Pancreas (tissue), 10 donors: Measurements from ENCODE around the gene PLCG1. TPM values are rescaled to one million over a fixed set of nuclear protein-coding genes. Genes with fewer than 3 reads are reported as not detected.

Source experiments
- ATAC-seq, 4 donors: fragments of 200-7000 bp; cut with Tn5 transposase; one replicate each; pipeline versions ENCODE4 v1.8.0 to v1.9.1; 2020; ENCODE audit warnings: mild to moderate bottlenecking in 4 of 4, moderate library complexity in 4 of 4
- DNase-seq, 6 donors: peaks; one replicate each; pipeline ENCODE4 v3.0.0-alpha.2; 2020
- FAIRE-seq: peaks from 2 replicates; lab custom pipeline; 2012; peaks lifted over from hg19 to GRCh38; lab: Jason Lieb, UNC
- H3K27ac ChIP-seq, 4 donors: fragments of 200-600 bp; sonication (generic); 1 replicate in 3 of 4; 2 replicates in 1 of 4; pipeline versions ENCODE4 v1.5.0 to v1.8.0; 2020
- H3K27me3 ChIP-seq, 4 donors: fragments of 200-600 bp; one replicate each; pipeline ENCODE4 v1.8.0; 2021
- H3K36me3 ChIP-seq, 3 donors: fragments of 200-600 bp; sonication (generic) in 1 of 3; one replicate each; pipeline versions ENCODE4 v1.5.0 to v1.8.0; 2020 to 2021
- H3K4me1 ChIP-seq, 3 donors: fragments of 200-600 bp; one replicate each; pipeline ENCODE4 v1.8.0; 2021
- H3K4me3 ChIP-seq, 4 donors: fragments of 200-600 bp; sonication (generic) in 2 of 4; one replicate each; pipeline versions ENCODE4 v1.5.0 to v1.8.0; 2020 to 2021
- H3K9me3 ChIP-seq, 4 donors: fragments of 200-600 bp; one replicate each; pipeline ENCODE4 v1.8.0; 2021
- WGBS, 2 donors: extraction: QIAGEN DNeasy Blood & Tissue Kit; methylation state at CpG; one replicate each; pipeline ENCODE4 v1.1.7; 2013; 5-methylcytosine and 5-hydroxymethylcytosine counted together
- intact Hi-C, 3 donors: fragments of 100-400 bp; cut with DNase I; formaldehyde crosslinking; loops; one replicate each; pipeline versions ENCODE4 v1.11.1 to v1.14.2; 2022
- polyA plus RNA-seq, 2 donors: library from polyadenylated mRNA; stranded (reverse); fragments of 200-250 nt; gene quantifications; one replicate each; pipeline ENCODE4 v1.2.3, GENCODE V29; 2013
- total RNA-seq, 6 donors: library from RNA; stranded (reverse); fragmentation: NEBNext Ultra II Directional in 4 of 6; extraction: Animal tissue kit (Norgen Biotek cat#: 25700) in 4 of 6; gene quantifications; one replicate each; pipeline versions ENCODE4 v1.2.1 to v1.2.4, GENCODE V29; 2021 to 2023
- TF ChIP-seq, protein P1 (sequence below), 4 donors: fragments of 200-600 bp; sonication (generic) in 3 of 4; IDR thresholded peaks; one replicate each; pipeline versions ENCODE4 v1.5.0 to v1.8.0; 2021; ENCODE audit warnings: antibody characterized with exemption in 4 of 4
- donor health status: healthy with polysubstance abuse.
- donor health status: DM: no; HTN: no; CAD: no; lungs with moderate emphysema.
- donor health status: DM: no; HTN: no; CAD: no.
- donor health status: control.
- donor health status: control.
- donor health status: Bipolar disorder and iron deficiency.
- donor health status: DM: yes; HTN: yes; CAD: no.
- donor health status: DM: no; HTN: no; CAD: no.
- donor health status: DM: no; HTN: no; CAD: no.
- donor health status: DM: yes; HTN: yes; CAD: no.

Gene PLCG1
- total and polyA plus RNA-seq, 8 donors: 9.9 to 41.7 (median 20.1) TPM

DNA sequence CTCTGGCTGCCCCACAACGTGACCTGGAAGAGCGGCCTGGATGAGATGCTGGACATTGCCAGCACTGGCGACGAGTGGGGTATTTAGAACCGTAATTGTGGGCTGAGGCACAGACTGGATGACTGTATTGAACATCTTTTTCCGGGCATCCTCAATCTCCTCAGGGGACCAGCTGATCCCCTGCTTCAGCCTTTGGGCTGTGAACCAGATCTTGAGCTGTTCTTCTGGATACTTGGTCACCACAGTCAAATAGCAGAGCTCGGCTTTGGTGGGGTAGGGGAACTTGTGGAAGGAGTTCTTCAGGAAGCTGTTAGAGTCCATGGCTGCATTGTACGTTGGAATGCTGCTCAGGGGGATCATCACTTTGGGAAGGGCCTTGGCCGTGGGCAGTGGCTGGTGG is 66.3 kb downstream of the PLCG1 start:
- ATAC-seq: no peak
- no peak overlapping the region for H3K27ac ChIP-seq
- no peak overlapping the region for H3K4me3 ChIP-seq
- 97 to 98% methylated on average over 9 of the region's 9 CpGs for WGBS, 2 donors
- FAIRE-seq: no peak
- intact Hi-C loops: no loop called here
- TF ChIP-seq, protein P1, sequence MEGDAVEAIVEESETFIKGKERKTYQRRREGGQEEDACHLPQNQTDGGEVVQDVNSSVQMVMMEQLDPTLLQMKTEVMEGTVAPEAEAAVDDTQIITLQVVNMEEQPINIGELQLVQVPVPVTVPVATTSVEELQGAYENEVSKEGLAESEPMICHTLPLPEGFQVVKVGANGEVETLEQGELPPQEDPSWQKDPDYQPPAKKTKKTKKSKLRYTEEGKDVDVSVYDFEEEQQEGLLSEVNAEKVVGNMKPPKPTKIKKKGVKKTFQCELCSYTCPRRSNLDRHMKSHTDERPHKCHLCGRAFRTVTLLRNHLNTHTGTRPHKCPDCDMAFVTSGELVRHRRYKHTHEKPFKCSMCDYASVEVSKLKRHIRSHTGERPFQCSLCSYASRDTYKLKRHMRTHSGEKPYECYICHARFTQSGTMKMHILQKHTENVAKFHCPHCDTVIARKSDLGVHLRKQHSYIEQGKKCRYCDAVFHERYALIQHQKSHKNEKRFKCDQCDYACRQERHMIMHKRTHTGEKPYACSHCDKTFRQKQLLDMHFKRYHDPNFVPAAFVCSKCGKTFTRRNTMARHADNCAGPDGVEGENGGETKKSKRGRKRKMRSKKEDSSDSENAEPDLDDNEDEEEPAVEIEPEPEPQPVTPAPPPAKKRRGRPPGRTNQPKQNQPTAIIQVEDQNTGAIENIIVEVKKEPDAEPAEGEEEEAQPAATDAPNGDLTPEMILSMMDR (IDR thresholded peaks at IDR 0.05): no peak
- H3K27me3 ChIP-seq: no peaks in the 10 kb centered on the region
- no peak for DNase-seq
- no peaks in the 10 kb centered on the region for H3K36me3 ChIP-seq
- no peaks in the 10 kb centered on the region for H3K4me1 ChIP-seq
- H3K9me3 ChIP-seq: peaks cover 0 to 4% (median 0%) of the 10 kb centered on the region in 4 donors

- DNase-seq (no peak), ATAC-seq (no peak), FAIRE-seq (no peak)
- TF ChIP-seq, protein P1 (IDR thresholded peaks at IDR 0.05): no peak
- no peaks in the 10 kb centered on the region for H3K36me3 ChIP-seq
- no peak overlapping the region for H3K4me3 ChIP-seq
- intact Hi-C loops: no loop called here
- no peaks in the 10 kb centered on the region for H3K9me3 ChIP-seq
- H3K27ac ChIP-seq: no peak overlapping the region
- 95 to 99% methylated on average over 8 of the region's 8 CpGs for WGBS, 2 donors
- H3K4me1 ChIP-seq: no peaks in the 10 kb centered on the region
- H3K27me3 ChIP-seq: no peaks in the 10 kb centered on the region
These were observed 67.2 kb downstream of the PLCG1 start for GRCh38 chr20:41204304-41205265.

GRCh38 chr20:41205313-41205712 is 68.0 kb downstream of the PLCG1 start:
- H3K27me3 ChIP-seq: no peaks in the 10 kb centered on the region
- H3K4me3 ChIP-seq: no peak overlapping the region
- intact Hi-C loops: no loop called here
- H3K36me3 ChIP-seq: no peaks in the 10 kb centered on the region
- FAIRE-seq: no peak
- no peak overlapping the region for H3K27ac ChIP-seq
- no peak for ATAC-seq
- H3K4me1 ChIP-seq: no peaks in the 10 kb centered on the region
- WGBS, 2 donors: 74 to 79% methylated on average over 11 of the region's 11 CpGs
- H3K9me3 ChIP-seq: no peaks in the 10 kb centered on the region
- DNase-seq: no peak
- TF ChIP-seq, protein P1 (IDR thresholded peaks at IDR 0.05): no peak

- Histone ChIP-seq H3K36me3 (no peaks in the 10 kb centered on the region), H3K9me3 (no peaks in the 10 kb centered on the region), H3K27ac (no peak overlapping the region), H3K4me3 (no peak overlapping the region), H3K4me1 (no peaks in the 10 kb centered on the region), H3K27me3 (no peaks in the 10 kb centered on the region)
- DNase-seq: no peak
- peak in 3 of 4 donors; percentile 42 to 83 (median 63) for ATAC-seq
- FAIRE-seq: no peak
- TF ChIP-seq, protein P1 (IDR thresholded peaks at IDR 0.05): no peak
- WGBS, 2 donors: 59 to 81% methylated on average over 1 of the region's 1 CpG
- intact Hi-C loops: no loop called here
These were observed 75.9 kb downstream of the PLCG1 start for GRCh38 chr20:41213150-41213820.
